RKO (cell line): ENCODE data around the gene MACF1.

Source experiments
- DNase-seq: peaks from one replicate; pipeline ENCODE4 v3.0.0-alpha.2; 2016; ENCODE audit warnings: low spot score

Gene MACF1

GRCh38 chr1:39261712-39262221 is 57.3 kb downstream of the MACF1 start:
- no peak for DNase-seq

GRCh38 chr1:39262802-39263201 is 58.3 kb downstream of the MACF1 start:
- DNase-seq = no peak

GRCh38 chr1:39266269-39266668 is 61.8 kb downstream of the MACF1 start:
- peak; percentile 42 for DNase-seq

- DNase-seq = no peak
Observed at GRCh38 chr1:39266792-39267191, 62.3 kb downstream of the MACF1 start.

- DNase-seq = no peak
Observed at GRCh38 chr1:39268112-39268581, 63.7 kb downstream of the MACF1 start.

DNA sequence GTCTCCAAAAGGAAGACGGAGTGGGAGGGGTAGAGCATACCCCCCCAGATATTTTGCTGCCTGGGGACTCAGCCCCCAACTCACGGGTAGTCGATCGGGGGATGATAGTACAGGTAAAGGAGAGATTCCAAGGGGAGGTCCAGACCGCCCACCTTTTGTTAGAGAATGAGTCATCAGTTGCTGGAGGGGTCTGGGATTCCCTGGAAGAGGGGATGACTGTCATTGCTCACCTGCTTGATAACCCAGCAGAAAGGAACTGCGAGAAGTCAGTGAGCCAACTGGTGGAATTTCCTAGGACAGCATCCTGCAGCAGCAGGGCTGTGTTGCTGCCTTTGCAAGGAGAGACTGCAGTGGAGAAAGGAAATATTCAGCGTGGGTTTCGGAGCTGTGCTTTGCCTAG is 64.4 kb downstream of the MACF1 start:
- DNase-seq = no peak

DNA sequence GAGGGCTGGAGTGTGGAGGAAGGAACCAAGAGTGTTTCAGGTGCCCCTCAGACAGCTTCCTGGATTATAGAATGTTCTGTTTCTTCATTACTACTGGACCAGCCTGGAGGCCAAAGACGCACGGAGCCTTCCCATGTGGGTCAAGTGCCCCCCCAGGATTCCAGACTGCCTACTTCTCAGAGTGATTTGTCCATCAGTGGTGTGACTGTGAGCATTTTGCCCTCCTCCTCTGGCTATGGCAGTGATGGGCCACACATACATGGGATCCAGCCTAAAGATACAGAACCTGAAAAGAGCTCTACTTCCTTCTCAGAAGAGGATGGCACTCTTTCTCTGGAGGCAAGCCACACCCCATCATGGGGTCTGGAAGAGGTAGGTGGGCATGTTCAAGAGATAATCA is 64.9 kb downstream of the MACF1 start:
- no peak for DNase-seq

GRCh38 chr1:39269791-39270342 is 65.4 kb downstream of the MACF1 start:
- DNase-seq = no peak

DNA sequence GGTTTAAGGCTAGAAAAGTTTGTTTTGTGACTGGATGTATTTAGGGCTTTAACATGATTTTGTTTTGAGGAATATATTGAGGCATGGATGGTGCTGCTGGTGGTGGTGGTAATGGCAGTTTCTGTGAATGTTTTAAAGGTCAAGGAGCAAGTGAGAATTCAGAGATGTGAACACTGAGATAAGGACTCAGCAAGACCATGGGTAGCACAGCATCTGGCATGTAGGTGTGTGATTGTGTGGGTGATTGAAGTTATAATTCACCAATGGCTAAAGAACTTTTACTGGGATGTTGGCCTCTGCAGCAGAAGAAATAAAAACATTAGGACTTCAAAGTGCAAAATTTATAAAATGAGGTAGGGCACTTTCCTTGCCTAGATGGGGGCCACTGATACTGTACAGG is 65.9 kb downstream of the MACF1 start:
- no peak for DNase-seq

DNA sequence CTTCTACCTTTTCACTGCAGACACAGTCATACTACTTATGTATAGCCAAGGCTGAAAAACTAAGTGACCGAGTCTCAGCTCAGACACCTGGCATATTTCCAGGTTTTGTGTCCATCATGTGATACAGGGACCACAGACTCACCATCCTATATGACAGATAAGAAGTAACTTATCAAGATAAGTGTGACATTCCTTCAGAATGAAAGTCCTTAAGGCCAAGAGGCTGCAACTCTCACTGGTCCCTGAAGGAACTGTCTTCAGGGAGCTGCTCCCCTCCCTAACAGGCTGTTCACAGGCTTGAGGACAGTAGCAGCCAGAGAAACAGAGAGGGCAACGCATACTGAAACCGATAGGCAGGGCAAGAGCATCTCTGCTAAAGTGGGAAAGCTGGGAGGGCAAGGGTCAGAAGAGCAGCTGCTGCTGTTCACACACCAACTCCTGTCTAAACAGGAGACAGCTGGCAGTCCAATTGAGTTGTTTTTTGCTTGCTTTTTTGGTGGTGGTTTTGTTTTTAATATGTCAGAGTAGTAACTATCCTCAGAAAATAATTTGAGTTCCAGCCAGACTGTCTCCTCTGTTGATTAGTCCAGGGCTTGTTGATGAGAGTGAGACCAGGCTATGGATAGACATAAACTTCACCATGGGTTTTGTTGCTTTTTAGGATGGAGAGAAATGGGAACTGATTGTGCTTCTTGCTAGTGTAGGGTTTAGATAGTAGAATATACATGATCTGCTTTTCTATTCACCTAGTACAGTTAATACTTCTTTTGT is 67.7 kb downstream of the MACF1 start:
- DNase-seq = no peak

DNA sequence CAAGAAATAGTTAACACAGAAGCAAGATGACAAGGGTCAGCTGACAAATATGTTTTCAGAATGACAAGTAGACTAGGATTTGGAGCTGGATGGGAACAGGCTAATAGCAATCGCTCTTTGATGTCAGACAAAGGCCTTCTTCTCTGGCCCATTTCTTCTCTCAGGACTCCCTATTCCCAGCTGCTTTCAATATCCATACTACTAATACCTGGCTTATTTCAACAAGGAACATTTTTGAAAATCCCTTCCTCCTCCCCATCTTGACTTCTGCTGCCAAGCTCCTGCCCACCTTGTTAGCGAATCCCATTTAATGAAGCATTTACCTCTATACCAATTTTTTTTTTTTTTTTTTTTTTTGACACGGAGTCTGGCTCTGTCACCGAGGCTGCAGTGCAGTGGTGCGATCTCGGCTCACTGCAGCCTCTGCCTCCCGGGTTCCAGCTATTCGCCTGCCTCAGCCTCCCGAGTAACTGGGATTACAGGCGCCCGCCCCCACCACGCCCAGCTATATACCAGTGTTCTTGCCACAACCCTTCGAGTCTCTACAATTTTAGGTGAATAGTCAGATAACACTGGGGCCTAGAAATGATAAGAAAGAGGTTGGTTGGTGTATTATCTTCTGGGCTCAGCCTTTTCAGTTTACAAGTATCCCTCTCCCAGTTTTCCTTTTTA is 68.4 kb downstream of the MACF1 start:
- DNase-seq = no peak

DNA sequence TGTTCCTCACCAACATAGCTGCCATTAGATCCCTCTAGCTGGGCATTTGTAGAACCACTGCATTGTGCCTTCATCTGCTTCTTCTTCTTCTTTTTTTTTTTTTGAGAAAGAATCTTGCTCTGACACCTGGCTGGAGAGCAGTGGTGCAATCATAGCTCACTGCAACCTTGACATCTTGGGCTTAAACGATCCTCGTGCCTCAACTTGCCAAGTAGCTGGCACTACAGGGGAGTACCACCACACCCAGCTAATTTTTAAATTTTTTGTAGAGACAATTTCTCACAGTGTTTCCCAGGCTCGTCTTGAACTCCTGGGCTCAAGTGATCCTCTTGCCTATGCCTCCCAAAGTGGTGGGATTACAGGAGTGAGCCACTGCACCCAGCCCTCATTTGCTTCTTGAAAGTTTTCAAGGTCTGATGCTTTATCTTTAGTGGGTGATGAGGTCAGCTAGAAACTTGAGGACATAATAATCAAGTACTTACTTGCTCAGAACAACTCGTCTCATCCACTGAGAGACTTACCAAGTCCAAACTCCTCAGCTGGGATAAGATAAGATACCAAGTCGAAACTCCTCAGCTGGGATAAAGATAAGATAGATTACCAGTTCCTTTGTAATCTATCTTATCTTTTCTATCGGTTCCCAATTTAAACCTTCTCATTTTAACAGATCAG is 71.5 kb downstream of the MACF1 start:
- DNase-seq = no peak

DNA sequence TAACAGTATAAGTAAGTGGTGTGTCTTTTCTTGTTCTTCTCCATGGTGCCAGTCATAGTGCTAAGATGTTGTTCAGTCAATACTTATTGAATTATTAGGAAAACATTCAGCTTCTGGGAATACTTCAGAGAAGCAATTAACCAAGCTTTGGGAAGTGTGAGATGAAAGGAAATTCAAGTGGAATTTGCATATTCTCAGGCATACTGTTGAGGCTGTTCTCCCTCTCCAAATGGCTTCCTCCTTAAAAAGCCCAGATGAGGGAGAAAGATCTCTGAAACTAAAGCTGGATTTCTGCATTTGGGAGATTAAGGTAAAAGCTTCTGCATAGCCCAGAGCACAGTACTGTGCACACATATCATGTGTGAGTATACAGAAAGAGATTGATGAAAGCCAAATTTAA is 73.4 kb downstream of the MACF1 start:
- no peak for DNase-seq

DNA sequence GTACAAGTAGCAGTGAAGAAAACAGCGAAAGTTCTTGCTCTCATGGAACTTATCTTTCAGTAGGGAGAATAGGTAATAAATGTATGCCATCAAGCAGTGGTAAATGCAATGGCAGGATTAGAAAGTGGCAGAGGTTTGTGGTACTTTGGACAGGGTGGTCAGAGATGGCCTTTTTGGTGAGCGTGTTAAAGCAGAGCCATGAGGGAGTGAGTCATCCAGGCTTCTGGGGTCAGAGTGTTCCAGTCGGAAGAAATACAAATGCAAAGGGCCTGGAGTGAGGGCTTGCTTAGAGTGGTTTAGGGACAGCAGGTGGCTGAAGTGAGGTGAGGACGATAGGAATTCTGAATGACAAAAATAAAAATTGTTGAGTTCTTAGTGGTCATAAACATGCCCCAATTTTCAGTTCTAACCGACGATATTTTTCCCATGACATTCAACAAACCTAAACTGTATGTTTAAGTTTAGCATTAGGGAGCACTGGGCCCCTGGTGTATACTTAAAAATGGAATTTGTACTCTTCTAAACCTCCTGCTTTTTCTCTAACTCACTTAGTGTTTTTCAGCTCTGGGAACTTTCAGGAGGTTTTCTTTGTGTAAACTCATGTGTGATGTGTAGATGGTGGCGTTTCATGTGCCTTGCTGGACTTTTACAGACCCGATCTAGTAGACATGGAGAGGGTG is 78.2 kb downstream of the MACF1 start:
- no peak for DNase-seq

DNA sequence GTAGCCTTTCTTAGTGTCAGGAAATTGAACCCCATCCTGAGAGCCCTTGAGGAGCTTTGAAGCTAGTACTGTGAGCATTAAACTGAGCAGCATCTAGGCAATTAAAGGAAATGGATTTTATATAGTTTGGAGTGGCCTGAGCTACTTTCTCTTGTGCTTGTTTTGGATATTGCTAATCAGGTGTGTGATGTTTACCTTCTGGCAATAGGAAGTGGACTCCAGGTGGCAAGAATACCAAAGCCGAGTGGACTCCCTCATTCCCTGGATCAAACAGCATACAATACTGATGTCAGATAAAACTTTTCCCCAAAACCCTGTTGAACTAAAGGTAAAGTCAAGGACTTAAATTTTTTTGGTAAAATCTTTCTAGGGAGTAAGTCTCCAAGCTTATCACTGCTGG is 79.4 kb downstream of the MACF1 start:
- DNase-seq = no peak

- no peak for DNase-seq
Observed at GRCh38 chr1:39287541-39287940, 83.0 kb downstream of the MACF1 start.

DNA sequence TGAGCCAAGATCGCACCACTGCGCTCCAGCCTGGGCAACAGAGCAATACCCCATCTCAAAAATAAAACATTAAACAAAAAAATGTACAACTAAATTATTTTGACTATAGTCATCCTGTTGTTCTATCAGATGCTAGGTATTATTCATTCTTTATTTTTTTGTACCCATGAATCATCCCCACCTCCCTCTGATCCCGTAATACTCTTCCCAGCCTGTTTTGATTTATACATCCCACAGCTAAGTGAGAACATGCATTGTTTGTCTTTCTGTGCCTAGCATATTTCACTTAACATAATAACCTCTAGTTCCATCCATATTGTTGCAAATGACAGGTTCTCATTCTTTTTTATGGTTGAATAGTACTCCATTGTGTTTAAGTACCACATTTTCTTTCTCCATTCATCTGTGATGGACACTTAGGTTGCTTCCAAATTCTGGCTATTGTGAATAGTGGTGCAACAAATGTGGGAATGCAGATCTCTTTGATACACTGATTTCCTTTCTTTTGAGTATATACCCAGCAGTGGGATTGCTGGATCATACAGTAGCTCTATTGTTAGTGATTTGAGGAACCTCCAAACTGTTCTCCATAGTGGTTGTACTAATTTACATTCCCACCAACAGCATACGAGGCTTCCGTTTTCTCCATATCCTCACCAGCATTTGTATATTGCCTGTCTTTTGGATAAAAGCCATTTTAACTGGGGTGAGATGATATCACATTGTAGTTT is 84.4 kb downstream of the MACF1 start:
- no peak for DNase-seq

DNA sequence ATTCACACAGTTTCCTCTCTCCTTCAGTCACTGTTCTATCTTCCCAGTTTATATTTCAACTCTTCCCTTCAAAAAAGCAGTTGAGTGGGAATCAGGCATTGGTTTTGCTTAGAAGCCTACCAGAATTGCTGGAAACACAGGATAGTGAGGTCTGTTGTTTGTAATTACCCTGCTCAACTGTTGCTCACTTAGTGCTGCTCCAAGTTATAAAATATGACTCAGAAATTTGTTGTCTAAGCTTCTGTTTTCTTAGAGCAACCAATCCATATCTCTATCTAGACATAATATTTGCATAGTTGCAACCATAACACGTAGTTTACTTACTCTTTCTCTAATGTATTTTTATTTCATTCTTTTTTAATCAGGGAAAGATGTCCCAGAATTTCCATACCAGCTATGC is 87.9 kb downstream of the MACF1 start:
- DNase-seq = no peak

- peak; percentile 14 for DNase-seq
Observed at GRCh38 chr1:39293375-39294070, 89.0 kb downstream of the MACF1 start.

GRCh38 chr1:39294531-39294930 is 90.0 kb downstream of the MACF1 start:
- no peak for DNase-seq

DNA sequence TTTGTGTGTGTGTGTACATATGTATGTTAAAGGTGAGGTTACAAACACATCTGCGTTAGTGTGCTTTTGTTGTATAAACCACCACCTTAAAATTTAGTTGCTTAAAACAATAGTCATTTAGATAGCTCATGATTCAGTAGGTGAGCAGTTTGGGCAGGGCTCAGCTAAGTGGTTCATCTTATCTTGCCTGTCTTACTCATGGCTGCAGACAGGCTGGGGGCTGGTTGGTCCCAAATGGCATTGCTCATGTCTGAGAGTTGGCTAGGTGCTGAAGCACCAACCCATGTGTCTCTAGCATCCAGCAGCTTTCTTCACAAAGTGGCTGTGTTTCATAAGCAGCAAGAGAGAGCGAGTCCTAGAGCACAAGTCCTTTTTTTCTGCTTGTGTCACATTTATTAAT is 91.4 kb downstream of the MACF1 start:
- no peak for DNase-seq
